CD4-positive, alpha-beta T cell treated with Interleukin-4 for 4 hours (primary cell): ENCODE data around the gene JPH3.

Experiments
- DNase-seq: peaks from one replicate; pipeline ENCODE4 v3.0.0-alpha.2; 2020

Gene JPH3

GRCh38 chr16:87602821-87603683 is 744 bp downstream of the JPH3 start:
- no peak for DNase-seq

DNA sequence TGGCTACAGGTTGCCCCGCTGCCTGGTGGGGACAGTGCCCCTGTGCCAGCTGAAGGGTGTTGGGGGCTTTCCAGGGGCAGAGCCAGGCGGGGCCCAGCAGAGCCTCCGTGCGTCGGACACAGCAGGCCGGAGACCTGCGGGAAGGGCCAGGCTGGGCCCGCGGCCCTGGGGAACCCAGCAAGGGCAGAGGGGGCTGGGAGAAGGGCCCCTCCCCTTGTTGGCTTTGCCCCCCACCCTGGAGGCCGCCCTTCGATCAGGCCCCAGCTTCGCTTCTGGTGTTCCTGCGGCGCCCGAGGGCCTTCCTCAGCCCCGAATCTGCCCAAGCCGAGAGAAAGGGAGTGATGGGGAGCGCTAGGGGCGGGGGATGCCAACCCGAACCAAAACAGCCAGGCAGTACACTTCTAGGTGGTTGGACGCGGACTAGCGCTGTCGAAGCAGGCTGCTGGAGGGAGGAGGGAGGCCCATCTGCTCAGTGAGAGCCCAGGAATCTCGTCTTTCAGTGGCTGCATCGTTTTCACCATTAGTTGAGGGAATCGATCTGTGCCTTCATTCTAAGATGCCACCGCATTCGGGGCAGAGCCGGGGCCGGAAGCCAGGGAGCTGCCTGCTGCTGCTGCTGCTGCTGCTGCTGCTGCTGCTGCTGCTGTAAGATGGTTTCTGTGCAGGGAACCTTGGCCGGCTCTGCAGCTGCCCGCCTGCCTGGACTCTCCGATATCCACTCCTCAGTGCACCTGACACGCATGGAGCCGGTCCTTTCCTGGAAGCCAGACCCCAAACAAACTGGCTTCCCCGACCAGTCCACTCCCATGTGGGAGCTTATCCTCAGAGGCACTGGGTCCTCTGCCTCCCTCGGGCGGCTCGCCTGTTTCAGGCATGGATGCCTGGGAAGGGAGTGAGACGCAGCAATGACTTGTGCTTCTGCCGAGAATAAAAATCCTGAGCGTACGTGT is 1.7 kb downstream of the JPH3 start:
- DNase-seq = no peak

GRCh38 chr16:87604634-87605111 is 2.4 kb downstream of the JPH3 start:
- DNase-seq = no peak

GRCh38 chr16:87607223-87607622 is 4.9 kb downstream of the JPH3 start:
- DNase-seq = no peak

DNA sequence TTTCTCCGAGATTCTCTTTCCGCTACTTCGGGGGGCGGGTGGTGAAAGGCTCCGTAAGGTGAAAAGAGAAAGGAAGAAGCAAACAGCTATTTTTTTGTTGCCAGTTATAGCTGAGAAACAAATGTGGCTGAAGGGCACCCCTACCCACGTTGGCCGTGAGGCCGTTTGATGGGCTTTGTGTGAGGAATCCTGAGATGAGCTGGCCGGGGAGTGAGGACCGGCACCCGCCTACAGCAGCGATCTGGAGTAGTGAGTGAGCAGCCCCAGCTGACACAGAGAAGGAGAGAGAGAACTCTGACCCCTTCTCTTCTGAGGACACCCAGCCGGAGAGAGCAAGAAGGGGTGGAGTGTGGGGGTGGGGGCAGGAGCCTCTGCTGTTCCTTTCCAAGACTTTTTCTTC is 5.6 kb downstream of the JPH3 start:
- DNase-seq = no peak

DNA sequence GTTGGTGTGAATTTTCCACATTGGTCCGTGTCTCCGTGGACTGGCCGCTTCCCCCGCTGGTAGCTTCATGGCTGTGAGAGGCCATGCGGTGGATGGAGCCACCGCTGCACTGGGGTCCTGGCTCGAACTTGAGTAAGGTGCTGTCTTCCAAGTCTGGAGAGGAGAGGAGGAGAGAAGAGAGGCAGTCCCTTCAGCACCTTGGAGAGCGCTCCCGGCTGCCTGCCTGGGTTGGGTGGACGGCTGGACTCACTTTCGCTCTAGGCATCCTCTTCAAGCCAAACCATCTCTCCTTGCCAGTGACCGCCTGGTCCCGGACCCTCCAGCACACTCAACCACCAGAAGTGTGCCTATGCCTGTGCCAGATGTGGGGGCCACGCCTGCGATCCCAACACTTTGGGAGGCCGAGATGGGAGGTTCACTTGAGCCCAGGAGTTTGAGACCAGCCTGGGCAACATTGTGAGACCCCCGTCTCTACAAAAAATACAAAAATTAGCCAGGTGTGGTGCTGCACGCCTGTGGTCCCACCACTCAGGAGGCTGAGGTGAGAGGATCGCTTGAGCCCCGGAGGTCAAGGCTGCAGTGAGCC is 6.2 kb downstream of the JPH3 start:
- no peak for DNase-seq

DNA sequence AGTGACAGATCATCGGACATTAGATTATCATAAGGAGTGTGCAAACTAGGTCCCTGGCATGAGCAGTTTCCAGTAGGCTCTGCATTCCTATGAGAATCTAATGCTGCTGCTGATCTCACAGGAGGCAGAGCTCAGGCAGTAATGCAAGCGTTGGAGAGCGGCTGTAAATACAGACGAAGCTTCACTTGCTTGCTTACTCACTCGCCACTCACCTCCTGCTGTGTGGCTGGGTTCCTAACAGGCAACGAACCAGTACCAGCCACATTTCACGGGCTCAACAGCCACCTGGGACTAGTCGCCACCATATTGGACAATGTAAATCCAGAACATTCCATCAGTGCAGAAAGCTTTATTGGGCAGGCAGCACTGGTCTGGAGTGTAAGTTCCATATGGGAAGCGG is 7.7 kb downstream of the JPH3 start:
- no peak for DNase-seq

GRCh38 chr16:87611456-87611855 is 9.1 kb downstream of the JPH3 start:
- DNase-seq = no peak

DNA sequence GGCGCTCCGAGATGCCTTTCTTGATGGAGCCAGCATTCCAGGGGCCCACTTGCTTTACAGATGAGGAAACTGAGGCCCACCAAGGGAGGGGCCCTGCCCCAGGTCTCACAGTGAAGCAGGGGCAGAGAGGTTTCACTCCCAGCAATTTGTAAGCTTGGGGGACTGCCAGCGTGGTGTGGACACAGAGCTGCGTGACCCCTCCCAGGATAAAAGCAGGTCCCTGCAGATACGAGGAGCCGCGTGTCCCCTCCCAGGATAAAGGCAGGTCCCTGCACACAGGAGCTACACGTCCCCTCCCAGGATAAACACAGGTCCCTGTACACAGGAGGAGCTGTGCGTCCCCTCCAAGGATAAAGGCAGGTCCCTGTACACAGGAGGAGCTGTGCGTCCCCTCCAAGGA is 11.7 kb downstream of the JPH3 start:
- DNase-seq = no peak

GRCh38 chr16:87615621-87616041 is 13.3 kb downstream of the JPH3 start:
- DNase-seq = no peak

DNA sequence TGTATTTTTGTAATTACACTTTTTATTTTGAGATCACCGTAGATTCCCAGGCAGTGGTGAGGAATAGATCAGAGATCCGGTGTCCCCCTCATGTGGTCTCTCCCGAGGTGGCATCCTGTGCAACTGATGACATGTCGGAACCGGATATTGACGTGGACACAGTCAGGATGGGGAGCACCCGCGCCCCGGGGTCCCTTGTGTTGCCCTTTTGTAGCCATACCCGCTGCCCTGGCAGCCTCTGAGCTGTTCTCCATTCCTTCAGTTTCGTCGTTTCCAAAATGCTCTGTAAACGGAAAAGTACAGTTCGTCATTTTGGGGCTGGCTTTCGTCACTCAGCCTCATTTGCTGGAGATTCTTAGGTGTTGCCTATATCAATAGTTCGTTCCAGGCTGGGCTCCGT is 14.2 kb downstream of the JPH3 start:
- DNase-seq = no peak

- no peak for DNase-seq
Observed at GRCh38 chr16:87618216-87618615, 15.9 kb downstream of the JPH3 start.

DNA sequence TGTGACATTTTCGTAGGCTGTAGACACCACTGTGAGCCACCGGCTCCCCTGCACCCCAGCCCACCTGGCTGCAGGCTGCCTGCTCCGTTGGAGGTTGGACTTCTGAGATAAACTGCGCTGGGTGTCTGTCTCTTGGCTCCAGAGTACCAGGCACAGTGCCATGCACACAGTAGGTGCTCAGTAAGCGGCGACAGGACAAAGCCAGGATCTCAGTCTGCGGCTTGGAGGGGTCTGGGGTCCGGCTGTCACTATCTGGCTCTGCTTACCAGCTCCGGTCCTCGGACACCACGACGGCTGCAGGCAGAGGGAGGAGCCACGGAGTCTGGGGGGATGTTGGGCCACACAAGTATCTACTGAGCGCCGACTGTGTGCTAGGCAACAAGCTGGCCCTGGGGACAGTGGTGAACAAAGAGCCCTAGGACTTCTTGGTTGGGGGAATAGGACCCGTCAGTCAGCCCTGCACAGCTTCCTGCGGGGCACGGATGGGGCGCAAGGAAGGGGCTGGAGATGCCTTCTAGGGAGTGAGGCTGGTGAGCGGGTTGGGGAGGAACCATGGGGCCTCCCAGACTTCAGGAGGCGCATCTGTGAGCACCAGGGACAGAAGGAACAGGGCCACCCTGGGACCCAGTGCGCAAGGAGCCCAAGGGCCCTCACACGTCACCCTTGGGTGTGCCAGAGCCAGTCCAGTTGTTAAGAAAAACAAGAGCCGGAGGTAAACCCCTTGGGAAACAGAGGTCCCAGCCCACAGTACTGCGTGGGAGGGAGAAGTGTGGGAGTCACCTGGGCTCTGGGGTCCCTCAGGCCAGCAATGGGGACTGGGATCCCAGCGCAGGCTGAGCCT is 17.3 kb downstream of the JPH3 start:
- DNase-seq = no peak

DNA sequence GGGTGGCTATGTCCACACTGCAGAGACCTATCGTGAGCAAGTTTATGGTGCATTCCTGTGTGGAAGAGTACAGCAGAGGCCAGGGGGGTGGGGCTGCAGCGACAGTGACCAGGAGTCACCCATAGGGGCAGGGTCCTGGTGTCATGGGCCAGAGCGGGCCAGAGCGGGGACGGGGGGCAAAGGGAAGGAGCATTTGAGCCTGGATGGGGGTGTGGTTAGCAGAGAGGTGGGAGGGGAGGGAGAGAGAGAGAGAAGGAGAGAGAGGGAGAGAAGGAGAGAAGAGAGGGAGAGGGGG is 17.8 kb downstream of the JPH3 start:
- no peak for DNase-seq

GRCh38 chr16:87621550-87621829 is 19.2 kb downstream of the JPH3 start:
- DNase-seq = no peak

GRCh38 chr16:87621976-87622713 is 19.8 kb downstream of the JPH3 start:
- no peak for DNase-seq

- DNase-seq = no peak
Observed at GRCh38 chr16:87622756-87623319, 20.5 kb downstream of the JPH3 start.

GRCh38 chr16:87625241-87625797 is 23.0 kb downstream of the JPH3 start:
- no peak for DNase-seq

GRCh38 chr16:87626401-87626800 is 24.1 kb downstream of the JPH3 start:
- no peak for DNase-seq

- no peak for DNase-seq
Observed at GRCh38 chr16:87626905-87627304, 24.6 kb downstream of the JPH3 start.

- DNase-seq = no peak
Observed at GRCh38 chr16:87627542-87628245, 25.4 kb downstream of the JPH3 start.
